Measurements from ENCODE around the gene GNG12.

GRCh38 chr1:67838180-67838910, 5.1 kb upstream of the GNG12 start:
- TF ChIP-seq CTCF (IDR thresholded peaks at IDR 0.05; ENCODE audit: insufficient read depth, low read length, poor library complexity, severe bottlenecking) (no peak), EZH2phosphoT487 (conservative IDR thresholded peaks at IDR 0.05; ENCODE audit: low read length) (no peak)

Measured in SU-DHL-6 (cell line).